GM10248 (cell line): Measurements from ENCODE around the gene TMPRSS11D.

Experiments used
- CTCF ChIA-PET: fragments of 300-600 bp; sonication (Branson Sonifier 250); formaldehyde crosslinking; extraction: SDS; loops from one replicate; lab custom pipeline; 2021; ENCODE audit warnings: antibody characterized with exemption; lab: Yijun Ruan, JAX
- POLR2A ChIA-PET: fragments of 350-650 bp; sonication (Branson Sonifier 250); formaldehyde crosslinking; extraction: SDS; loops from one replicate; lab custom pipeline; 2020; ENCODE audit warnings: antibody characterized with exemption; lab: Yijun Ruan, JAX
- DNase-seq: peaks from one replicate; pipeline ENCODE4 v3.0.0; 2012; ENCODE audit errors: extremely low spot score
- TF ChIP-seq, protein P1 (sequence below): IDR thresholded peaks from 2 replicates; pipeline ENCODE4 v1.5.1; 2012; ENCODE audit warnings: mild to moderate bottlenecking, low read depth; ENCODE audit errors: extremely low read depth, missing control alignments, control extremely low read depth

TMPRSS11D gene

DNA sequence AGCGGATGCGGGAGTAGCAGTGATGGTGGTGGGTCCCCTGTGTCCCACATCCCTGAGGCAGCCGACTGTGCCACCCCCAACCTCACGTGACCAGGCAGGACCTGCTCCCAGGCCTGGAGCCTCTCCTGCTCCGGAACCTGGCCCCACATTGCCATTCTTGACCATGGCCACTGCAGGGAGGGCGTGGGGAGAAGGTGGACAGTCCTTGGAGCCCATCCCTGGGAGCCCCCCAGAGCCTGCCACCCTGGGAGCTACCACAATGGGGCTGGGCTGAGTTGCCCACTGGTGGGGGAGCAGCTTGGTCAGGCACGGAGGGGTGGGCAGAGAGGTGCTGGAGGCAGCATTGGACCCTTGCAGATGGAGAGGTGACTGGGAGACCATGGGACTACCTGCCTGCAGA, 42.7 kb upstream of the TMPRSS11D start:
- TF ChIP-seq, protein P1, sequence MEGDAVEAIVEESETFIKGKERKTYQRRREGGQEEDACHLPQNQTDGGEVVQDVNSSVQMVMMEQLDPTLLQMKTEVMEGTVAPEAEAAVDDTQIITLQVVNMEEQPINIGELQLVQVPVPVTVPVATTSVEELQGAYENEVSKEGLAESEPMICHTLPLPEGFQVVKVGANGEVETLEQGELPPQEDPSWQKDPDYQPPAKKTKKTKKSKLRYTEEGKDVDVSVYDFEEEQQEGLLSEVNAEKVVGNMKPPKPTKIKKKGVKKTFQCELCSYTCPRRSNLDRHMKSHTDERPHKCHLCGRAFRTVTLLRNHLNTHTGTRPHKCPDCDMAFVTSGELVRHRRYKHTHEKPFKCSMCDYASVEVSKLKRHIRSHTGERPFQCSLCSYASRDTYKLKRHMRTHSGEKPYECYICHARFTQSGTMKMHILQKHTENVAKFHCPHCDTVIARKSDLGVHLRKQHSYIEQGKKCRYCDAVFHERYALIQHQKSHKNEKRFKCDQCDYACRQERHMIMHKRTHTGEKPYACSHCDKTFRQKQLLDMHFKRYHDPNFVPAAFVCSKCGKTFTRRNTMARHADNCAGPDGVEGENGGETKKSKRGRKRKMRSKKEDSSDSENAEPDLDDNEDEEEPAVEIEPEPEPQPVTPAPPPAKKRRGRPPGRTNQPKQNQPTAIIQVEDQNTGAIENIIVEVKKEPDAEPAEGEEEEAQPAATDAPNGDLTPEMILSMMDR, result no peak
- ChIA-PET POLR2A (no interaction called here), CTCF (interaction anchor here (0.9 to 1.3 kb wide), 5 partner anchors 10 to 68 kb away, joined by 3 to 6 read pairs (median 3); no protein-coding TSS in a partner anchor)
- DNase-seq, result no peak

DNA sequence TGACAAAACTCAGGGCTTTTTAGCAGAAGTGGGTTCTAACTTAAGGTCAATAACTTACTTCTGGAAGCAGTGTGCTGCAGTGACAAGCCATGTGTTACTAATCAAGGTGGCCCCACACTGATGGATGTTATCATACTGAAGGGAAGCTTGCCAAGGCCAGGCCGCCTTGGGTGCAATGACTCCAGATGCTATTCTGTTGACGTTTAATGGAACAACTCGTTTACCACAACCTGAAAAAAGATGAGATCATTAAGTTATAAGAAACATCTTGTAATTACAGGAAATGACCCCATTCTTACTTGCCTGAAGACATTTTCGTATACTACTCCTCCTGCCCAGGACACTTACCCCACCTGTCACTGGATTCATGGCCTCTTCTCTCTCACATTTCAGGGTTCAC, 38.9 kb upstream of the TMPRSS11D start:
- no peak for DNase-seq
- ChIA-PET CTCF (no interaction called here), POLR2A (no interaction called here)
- TF ChIP-seq, protein P1, result no peak

DNA sequence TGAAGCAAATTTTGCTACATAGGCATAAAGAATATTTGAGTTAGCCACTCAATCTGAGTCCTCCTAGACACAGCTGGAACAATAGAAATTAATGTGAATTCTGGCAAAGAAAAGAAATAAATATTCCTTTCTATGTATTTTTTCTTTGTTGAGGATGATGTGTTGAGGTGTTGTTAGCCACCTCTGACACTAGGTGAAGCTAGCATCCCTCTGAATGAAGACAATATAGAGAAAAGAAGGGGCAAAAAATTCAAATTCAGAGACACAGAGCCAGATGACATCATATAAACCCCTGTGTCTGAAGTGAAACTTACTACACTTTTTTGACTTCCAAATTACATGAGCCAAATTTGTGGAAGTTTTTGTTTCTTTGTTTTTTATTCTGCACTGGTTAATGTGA, 34.6 kb upstream of the TMPRSS11D start:
- CTCF ChIA-PET, result interaction anchor here (1.8 kb wide), 1 partner anchor 18 kb away, joined by 5 read pairs; no protein-coding TSS in a partner anchor
- TF ChIP-seq, protein P1, result no peak
- no peak for DNase-seq
- POLR2A ChIA-PET, result no interaction called here

DNA sequence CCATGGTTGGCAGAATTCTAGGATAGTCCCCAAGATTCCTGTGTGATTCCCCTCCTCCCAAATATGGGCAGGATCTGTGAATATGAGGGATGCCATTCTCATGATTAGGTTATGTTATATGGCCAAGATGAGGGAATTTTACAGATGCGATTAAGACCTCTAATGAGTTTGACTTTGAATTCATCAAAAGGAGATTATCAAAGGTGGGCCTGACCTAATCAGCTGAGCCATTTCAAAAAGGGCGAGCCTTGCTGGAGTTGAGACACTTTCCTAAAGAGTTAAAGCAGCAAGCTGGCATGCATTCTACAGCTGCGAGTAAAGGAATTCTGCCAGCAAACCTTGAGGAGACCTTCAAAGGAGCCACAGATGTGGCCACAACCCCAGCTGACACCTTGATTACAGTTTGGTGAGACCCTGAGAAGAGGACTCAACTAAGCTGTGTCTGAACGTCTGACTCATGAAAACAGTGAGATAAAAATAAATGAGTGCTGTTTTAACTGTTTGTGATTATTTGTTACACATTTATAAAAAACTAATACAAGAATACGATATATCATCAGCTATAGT, 31.7 kb upstream of the TMPRSS11D start:
- CTCF ChIA-PET, result interaction anchor here (1.0 kb wide), 1 partner anchor 32 kb away, joined by 3 read pairs; the partner anchor contains the start of gene TMPRSS11D
- TF ChIP-seq, protein P1, result no peak
- POLR2A ChIA-PET, result no interaction called here
- DNase-seq, result no peak

DNA sequence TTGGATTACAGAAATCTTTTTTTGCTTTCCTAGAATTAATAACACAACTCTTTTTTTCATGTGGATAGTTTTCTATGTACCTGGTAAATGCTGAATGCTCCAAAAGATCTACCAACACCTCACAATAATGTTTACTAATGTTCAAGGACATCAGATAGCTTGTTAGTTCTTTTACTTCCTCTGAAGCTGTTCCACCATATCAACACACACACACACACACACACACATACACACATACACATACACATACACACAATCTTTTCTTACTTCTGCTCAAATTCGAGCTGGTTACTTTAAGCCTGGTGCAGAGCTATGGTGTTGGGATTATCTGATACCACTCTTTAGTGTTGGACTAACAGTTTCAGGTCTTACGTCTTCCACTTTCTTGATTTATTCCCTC, 28.3 kb upstream of the TMPRSS11D start:
- DNase-seq, result no peak
- POLR2A ChIA-PET, result no interaction called here
- CTCF ChIA-PET, result interaction anchor here (0.9 to 4.2 kb wide), 9 partner anchors 8 to 362 kb away, joined by 3 to 19 read pairs (median 5); no protein-coding TSS in a partner anchor
- TF ChIP-seq, protein P1, result no peak

DNA sequence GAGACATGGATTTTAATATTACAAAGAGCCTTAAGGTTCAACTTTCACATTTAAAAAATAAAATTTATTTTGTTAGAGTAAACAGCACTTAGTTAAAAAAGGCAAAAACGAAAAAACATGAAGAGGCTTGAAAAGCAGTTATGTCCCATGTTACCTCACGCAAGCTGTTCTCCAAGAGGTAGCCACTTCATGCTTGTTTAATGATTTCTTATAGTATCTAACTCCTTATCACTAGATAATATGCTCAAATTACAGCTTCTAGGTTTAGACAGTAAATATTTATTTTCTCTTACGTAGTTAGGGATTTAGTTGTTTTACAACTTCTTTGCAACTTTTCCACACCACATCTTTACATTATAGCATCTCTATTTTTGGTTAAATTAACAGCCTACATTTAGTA, 27.8 kb upstream of the TMPRSS11D start:
- TF ChIP-seq, protein P1, result no peak
- POLR2A ChIA-PET, result no interaction called here
- CTCF ChIA-PET, result interaction anchor here (0.9 to 4.2 kb wide), 13 partner anchors 9 to 364 kb away, joined by 3 to 19 read pairs (median 6); partner anchors contain the start of gene TMPRSS11D
- DNase-seq, result no peak
